GM12801 (cell line): ENCODE data around the gene PRKN.

ENCODE experiments used
- CTCF ChIP-seq: IDR thresholded peaks from one replicate; pipeline ENCODE4 v1.5.1; 2011; ENCODE audit warnings: control low read depth; ENCODE audit not compliant: insufficient read length; ENCODE audit errors: extremely low read depth

The PRKN gene

DNA sequence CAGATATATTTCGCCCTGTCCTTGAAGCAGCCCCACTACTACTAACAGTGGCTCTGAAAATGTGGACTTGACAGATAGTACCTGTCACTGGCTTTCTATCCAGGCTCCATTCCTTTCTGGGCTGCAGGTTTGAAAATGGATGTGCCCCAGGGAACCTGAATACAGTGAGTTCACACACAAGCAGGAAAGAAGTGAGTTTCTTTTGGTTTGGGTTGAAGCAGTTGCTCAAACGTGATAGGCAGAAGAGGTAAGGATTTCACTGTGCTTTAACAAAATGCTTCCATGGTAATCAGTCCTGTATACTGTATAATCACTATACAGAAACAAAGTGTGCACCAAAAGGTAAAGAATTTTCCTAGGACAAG lies 382.9 kb downstream of the PRKN start:
- TF ChIP-seq CTCF: no peak

DNA sequence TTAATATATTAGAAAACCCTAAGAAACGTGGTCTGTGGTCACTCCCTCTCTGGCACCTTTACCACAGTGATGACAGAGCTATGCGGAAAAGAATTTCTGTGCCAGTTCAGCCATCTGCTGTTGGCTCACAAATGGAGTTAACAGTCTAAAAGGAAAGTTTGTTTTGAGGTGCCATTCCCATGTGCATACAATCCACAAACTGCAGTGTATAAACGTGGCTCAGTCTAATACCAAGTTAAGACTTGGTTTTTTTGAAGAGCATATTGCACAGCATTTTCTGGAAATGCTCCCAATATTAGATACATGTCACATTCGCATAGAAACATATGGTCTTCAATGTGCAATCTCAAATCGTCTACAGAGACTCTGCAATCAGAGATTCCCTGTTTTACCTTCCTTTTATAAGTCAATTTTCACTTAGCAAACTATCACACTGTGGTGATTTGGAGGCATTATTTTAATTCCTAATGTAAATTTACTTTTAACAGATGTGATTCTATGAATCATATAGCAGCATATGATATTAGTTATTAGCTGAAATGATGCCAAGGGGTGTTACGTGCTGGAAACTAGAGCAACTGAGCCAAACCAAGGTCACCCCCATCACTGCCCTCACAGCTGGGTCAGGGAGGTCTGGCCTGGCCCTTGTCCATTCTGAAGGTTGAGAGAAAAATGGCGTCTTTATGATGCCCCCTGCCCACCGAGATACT lies 383.5 kb downstream of the PRKN start:
- no peak for TF ChIP-seq CTCF

DNA sequence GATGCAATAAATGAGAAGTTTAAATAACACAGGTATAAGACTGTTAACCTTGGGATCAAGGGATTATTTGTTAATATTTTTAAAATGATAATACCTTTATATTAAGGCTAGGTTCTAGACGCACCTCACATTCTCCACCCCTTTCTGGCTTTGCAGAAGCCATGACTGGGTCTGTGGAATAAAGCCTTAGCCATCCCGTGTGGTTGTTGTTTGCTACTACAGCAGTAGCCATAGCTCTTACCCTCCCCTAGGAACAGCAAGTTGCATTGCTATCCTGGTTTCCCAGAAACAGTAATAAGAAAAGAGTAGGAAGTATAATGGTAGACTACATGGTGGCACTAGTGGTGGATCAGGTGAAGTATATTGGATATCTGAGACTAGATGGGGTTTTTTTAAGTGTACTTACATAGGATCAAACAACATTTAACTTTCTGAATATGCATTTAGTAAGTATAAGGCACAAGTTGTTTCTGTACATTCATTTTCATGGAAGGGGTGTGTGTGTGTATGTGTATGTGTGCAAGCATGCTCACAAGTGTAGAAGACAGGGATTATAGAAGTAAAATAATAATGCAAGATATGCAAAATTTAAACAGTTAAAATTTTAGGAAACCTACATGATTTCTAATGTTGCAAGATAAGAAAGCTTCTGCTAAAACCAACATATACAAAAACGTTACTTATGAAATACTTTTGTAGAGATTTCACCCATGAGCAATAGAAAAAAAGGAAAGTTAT lies 384.2 kb downstream of the PRKN start:
- TF ChIP-seq CTCF: no peak

- TF ChIP-seq CTCF: no peak
Observed at GRCh38 chr6:162337412-162337811, 390.2 kb downstream of the PRKN start.

DNA sequence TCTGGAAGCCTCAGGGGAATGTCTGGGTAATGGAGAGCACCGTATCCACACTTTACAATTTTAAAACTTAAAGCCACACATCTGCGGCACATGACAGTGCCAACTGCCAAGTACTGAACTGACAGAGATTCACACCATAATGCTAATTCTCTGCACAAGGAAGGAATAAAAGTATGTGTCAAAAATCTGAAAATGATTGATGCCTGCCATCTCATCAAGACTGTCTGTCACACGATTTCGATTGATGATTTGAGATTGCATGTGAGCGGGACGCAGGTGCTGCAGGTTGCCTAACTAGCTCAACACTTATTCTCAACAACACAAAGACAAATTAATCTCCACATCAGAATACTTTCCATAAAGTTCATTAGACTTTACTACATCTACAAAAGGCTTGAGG lies 391.2 kb downstream of the PRKN start:
- TF ChIP-seq CTCF: no peak

DNA sequence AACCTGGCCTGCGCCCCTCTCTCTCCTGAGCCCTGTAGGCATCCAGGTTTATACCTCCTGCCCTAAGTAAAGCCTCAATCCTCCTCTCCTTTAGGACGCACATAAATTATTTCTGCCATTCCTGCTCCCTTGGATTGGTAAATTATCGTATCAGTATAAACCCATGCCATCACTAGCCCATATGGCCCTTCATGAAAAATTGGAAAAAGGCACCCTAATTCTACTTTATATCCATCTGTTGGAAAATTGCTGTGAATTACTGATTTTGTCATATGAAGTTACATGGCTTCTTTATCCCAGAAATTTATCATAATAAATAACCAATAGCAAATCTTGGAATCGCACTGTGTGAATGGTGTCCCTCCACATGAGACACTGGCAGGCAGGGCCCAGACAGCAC lies 395.2 kb downstream of the PRKN start:
- TF ChIP-seq CTCF: no peak

GRCh38 chr6:162331911-162332310 lies 395.7 kb downstream of the PRKN start:
- no peak for TF ChIP-seq CTCF
